Hepatocyte (in vitro differentiated cells): ENCODE results near the gene FBXO15. TPM values are rescaled to one million over a fixed set of nuclear protein-coding genes. Genes with fewer than 3 reads are reported as not detected.

Experiments
- DNase-seq: peaks from one replicate; pipeline ENCODE4 v3.0.0-alpha.2; 2016; ENCODE audit warnings: low spot score
- H2AFZ ChIP-seq: fragments of 200-600 bp; sonication (generic); 2 replicates; pipeline ENCODE4 v1.6.0; 2016; ENCODE audit warnings: antibody characterized with exemption, mild to moderate bottlenecking
- H3K27ac ChIP-seq: fragments of 200-600 bp; sonication (generic); 2 replicates; pipeline ENCODE4 v1.5.1; 2016; ENCODE audit warnings: mild to moderate bottlenecking
- H3K27me3 ChIP-seq: fragments of 200-600 bp; sonication (generic); 2 replicates; pipeline ENCODE4 v1.6.1; 2016
- H3K36me3 ChIP-seq: fragments of 200-600 bp; sonication (generic); replicated peaks from 2 replicates; pipeline ENCODE4 v1.5.1; 2016; ENCODE audit warnings: low read depth; ENCODE audit not compliant: insufficient read depth
- H3K4me1 ChIP-seq: fragments of 200-600 bp; sonication (generic); 2 replicates; pipeline ENCODE4 v1.5.1; 2016; ENCODE audit warnings: mild to moderate bottlenecking, moderate library complexity; ENCODE audit not compliant: insufficient read depth
- H3K4me2 ChIP-seq: fragments of 200-600 bp; sonication (generic); 2 replicates; pipeline ENCODE4 v1.6.0; 2016
- H3K4me3 ChIP-seq: fragments of 200-600 bp; sonication (generic); 2 replicates; pipeline ENCODE4 v1.5.1; 2016; ENCODE audit warnings: mild to moderate bottlenecking
- H3K79me2 ChIP-seq: fragments of 200-600 bp; sonication (generic); 2 replicates; pipeline ENCODE4 v1.6.0; 2017; ENCODE audit warnings: mild to moderate bottlenecking
- H3K9me2 ChIP-seq: fragments of 200-600 bp; sonication (generic); replicated peaks from 2 replicates; pipeline ENCODE4 v1.6.0; 2017; ENCODE audit warnings: mild to moderate bottlenecking; ENCODE audit not compliant: insufficient read depth
- H3K9me3 ChIP-seq: fragments of 200-600 bp; sonication (generic); 2 replicates; pipeline ENCODE4 v1.5.1; 2016; ENCODE audit warnings: low read depth, mild to moderate bottlenecking
- H4K20me1 ChIP-seq: fragments of 200-600 bp; sonication (generic); 2 replicates; pipeline ENCODE4 v1.6.0; 2016; ENCODE audit warnings: mild to moderate bottlenecking; ENCODE audit not compliant: insufficient read depth, poor library complexity, severe bottlenecking
- CTCF ChIP-seq: fragments of 200-600 bp; sonication (generic); IDR thresholded peaks from 2 replicates; pipeline ENCODE4 v1.5.1; 2016; ENCODE audit warnings: antibody characterized with exemption, mild to moderate bottlenecking; ENCODE audit not compliant: poor library complexity
- EZH2 ChIP-seq: fragments of 200-600 bp; sonication (generic); IDR thresholded peaks from 2 replicates; pipeline ENCODE4 v1.6.1; 2016; ENCODE audit warnings: antibody characterized with exemption, mild to moderate bottlenecking, borderline replicate concordance
- EZH2phosphoT487 ChIP-seq: fragments of 200-600 bp; sonication (generic); IDR thresholded peaks from one replicate; pipeline ENCODE4 v1.6.1; 2018; ENCODE audit warnings: antibody characterized with exemption, mild to moderate bottlenecking, low read depth, moderate library complexity; ENCODE audit not compliant: unreplicated experiment, severe bottlenecking
- WGBS: methylation state at CpG from one replicate; pipeline ENCODE4 v1.1.6; 2016; ENCODE audit warnings: low lambda C conversion rate; ENCODE audit errors: missing lambda C conversion rate; 5-methylcytosine and 5-hydroxymethylcytosine counted together
- polyA plus RNA-seq: library from polyadenylated mRNA; unstranded; fragments of >200 nt; fragmentation: Nextera tagmentation; extraction: Ambion mirVana; gene quantifications from 2 replicates; pipeline ENCODE4 v1.2.1, GENCODE V29; 2016
- total RNA-seq: library from RNA; depleted of rRNA; stranded (reverse); fragments of >200 nt; gene quantifications from 2 replicates; pipeline ENCODE4 v1.2.3, GENCODE V29; 2014

FBXO15 gene
- total and polyA plus RNA-seq, 2 experiments from 2014 or later, result 0.69 to 0.93 TPM

GRCh38 chr18:74108460-74108859 lies 39.2 kb downstream of the FBXO15 start:
- H3K9me3 ChIP-seq, result no peaks in the 10 kb centered on the region
- H3K36me3 ChIP-seq, result no peaks in the 10 kb centered on the region
- H4K20me1 ChIP-seq, result no peaks in the 10 kb centered on the region
- H3K4me2 ChIP-seq, result no peak overlapping the region
- no peak overlapping the region for H3K4me3 ChIP-seq
- no peaks in the 10 kb centered on the region for H3K4me1 ChIP-seq
- no peak overlapping the region for H3K27ac ChIP-seq
- WGBS, result 90% methylated on average over 2 of the region's 2 CpGs
- H3K9me2 ChIP-seq, result no peaks in the 10 kb centered on the region
- no peak for DNase-seq
- no peaks in the 10 kb centered on the region for H3K79me2 ChIP-seq
- no peak overlapping the region for H2AFZ ChIP-seq
- no peaks in the 10 kb centered on the region for H3K27me3 ChIP-seq
- no peak for TF ChIP-seq EZH2phosphoT487
- no peak for TF ChIP-seq CTCF
- no peak for TF ChIP-seq EZH2

- no peaks in the 10 kb centered on the region for H3K27me3 ChIP-seq
- H3K36me3 ChIP-seq, result no peaks in the 10 kb centered on the region
- H3K27ac ChIP-seq, result no peak overlapping the region
- H2AFZ ChIP-seq, result no peak overlapping the region
- no peaks in the 10 kb centered on the region for H4K20me1 ChIP-seq
- no peak overlapping the region for H3K4me3 ChIP-seq
- no peaks in the 10 kb centered on the region for H3K4me1 ChIP-seq
- DNase-seq, result no peak
- H3K9me3 ChIP-seq, result no peaks in the 10 kb centered on the region
- no peaks in the 10 kb centered on the region for H3K79me2 ChIP-seq
- H3K9me2 ChIP-seq, result no peaks in the 10 kb centered on the region
- no peak for TF ChIP-seq EZH2
- TF ChIP-seq CTCF, result no peak
- no peak for TF ChIP-seq EZH2phosphoT487
- H3K4me2 ChIP-seq, result no peak overlapping the region
- WGBS, result 96% methylated on average over 1 of the region's 1 CpG
Measured at GRCh38 chr18:74097803-74098202, 49.8 kb downstream of the FBXO15 start.

DNA sequence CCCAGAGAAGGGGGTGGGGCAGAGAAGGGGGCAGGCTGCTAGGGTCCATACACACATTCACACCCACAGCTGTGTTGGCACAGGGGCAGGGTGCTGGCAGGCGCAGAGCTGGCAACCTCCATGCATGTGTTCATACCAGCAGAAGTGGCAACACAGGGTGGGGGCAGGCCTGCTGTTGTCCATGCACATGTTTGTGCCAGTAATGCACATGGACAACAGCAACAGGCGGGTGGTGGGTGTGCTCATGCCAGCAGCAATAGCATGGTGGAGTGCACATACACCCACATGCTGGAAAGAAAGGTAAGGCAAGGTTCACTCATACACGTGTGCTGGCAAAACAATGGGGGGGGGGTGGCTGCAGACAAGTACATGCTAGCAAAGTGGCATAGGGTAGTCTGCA lies 54.7 kb downstream of the FBXO15 start:
- no peak overlapping the region for H3K4me2 ChIP-seq
- no peaks in the 10 kb centered on the region for H4K20me1 ChIP-seq
- H3K27me3 ChIP-seq, result no peaks in the 10 kb centered on the region
- no peak overlapping the region for H2AFZ ChIP-seq
- H3K27ac ChIP-seq, result no peak overlapping the region
- TF ChIP-seq EZH2 (no peak), EZH2phosphoT487 (no peak), CTCF (no peak)
- DNase-seq, result no peak
- no peaks in the 10 kb centered on the region for H3K9me3 ChIP-seq
- H3K36me3 ChIP-seq, result no peaks in the 10 kb centered on the region
- no peaks in the 10 kb centered on the region for H3K4me1 ChIP-seq
- H3K9me2 ChIP-seq, result no peaks in the 10 kb centered on the region
- H3K79me2 ChIP-seq, result no peaks in the 10 kb centered on the region
- 89% methylated on average over 3 of the region's 3 CpGs for whole genome bisulfite sequencing
- no peak overlapping the region for H3K4me3 ChIP-seq
